OCI-LY1 (cell line): ENCODE results near the gene C4orf54.

Source experiments
- H2AFZ ChIP-seq: fragments of 200-600 bp; sonication (generic), shearing (Covaris generic); 2 replicates; pipeline ENCODE4 v1.6.0; 2014; ENCODE audit warnings: antibody characterized with exemption, mild to moderate bottlenecking, low read length
- H3F3A ChIP-seq: fragments of 200-600 bp; sonication (generic), shearing (Covaris generic); 2 replicates; pipeline ENCODE4 v1.6.0; 2014; ENCODE audit warnings: mild to moderate bottlenecking, antibody characterized with exemption, low read length, moderate library complexity; ENCODE audit not compliant: insufficient read depth
- H3K27ac ChIP-seq: fragments of 200-600 bp; sonication (generic); 2 replicates; pipeline ENCODE4 v1.5.1; 2014; ENCODE audit warnings: low read length, mixed run types, mild to moderate bottlenecking, low read depth; ENCODE audit not compliant: poor library complexity, severe bottlenecking
- H3K27me3 ChIP-seq: fragments of 200-600 bp; sonication (generic); 2 replicates; pipeline ENCODE4 v1.6.0; 2014; ENCODE audit warnings: antibody characterized with exemption, mild to moderate bottlenecking, low read length, moderate library complexity; ENCODE audit not compliant: insufficient read depth
- H3K36me3 ChIP-seq: fragments of 200-600 bp; sonication (generic); 2 replicates; pipeline ENCODE4 v1.6.1; 2014; ENCODE audit warnings: mild to moderate bottlenecking, antibody characterized with exemption, low read length, moderate library complexity, mixed read lengths; ENCODE audit not compliant: insufficient read depth
- H3K4me1 ChIP-seq: fragments of 200-600 bp; sonication (generic); 2 replicates; pipeline ENCODE4 v1.5.1; 2014; ENCODE audit warnings: mild to moderate bottlenecking, low read length, moderate library complexity; ENCODE audit not compliant: insufficient read depth, severe bottlenecking
- H3K4me2 ChIP-seq: fragments of 200-600 bp; sonication (generic), shearing (Covaris generic); 2 replicates; pipeline ENCODE4 v1.6.1; 2014; ENCODE audit warnings: low read length
- H3K4me3 ChIP-seq: fragments of 200-600 bp; sonication (generic); 2 replicates; pipeline ENCODE4 v1.5.1; 2014; ENCODE audit warnings: low read length, low read depth, mild to moderate bottlenecking, mixed read lengths; ENCODE audit not compliant: poor library complexity, severe bottlenecking
- H3K79me2 ChIP-seq: fragments of 200-600 bp; shearing (Covaris generic); 2 replicates; pipeline ENCODE4 v1.6.1; 2016; ENCODE audit warnings: mixed run types, low read length, mixed read lengths; ENCODE audit not compliant: insufficient read depth
- H3K9ac ChIP-seq: fragments of 200-600 bp; sonication (generic), shearing (Covaris generic); 2 replicates; pipeline ENCODE4 v1.6.1; 2014; ENCODE audit warnings: mild to moderate bottlenecking, low read length, mixed read lengths
- H3K9me2 ChIP-seq: fragments of 200-600 bp; sonication (generic), shearing (Covaris generic); 2 replicates; pipeline ENCODE4 v1.6.1; 2014; ENCODE audit warnings: low read depth, mild to moderate bottlenecking, low read length, mixed read lengths
- H3K9me3 ChIP-seq: fragments of 200-600 bp; shearing (Covaris generic); 2 replicates; pipeline ENCODE4 v1.6.1; 2014; ENCODE audit warnings: low read length, mixed read lengths
- H4K20me1 ChIP-seq: fragments of 200-600 bp; sonication (generic), shearing (Covaris generic); 2 replicates; pipeline ENCODE4 v1.6.0; 2016; ENCODE audit warnings: mild to moderate bottlenecking, low read length; ENCODE audit not compliant: insufficient read depth
- EZH2 ChIP-seq: fragments of 200-600 bp; sonication (generic), shearing (Covaris generic); IDR thresholded peaks from 2 replicates; pipeline ENCODE4 v1.8.0; 2017; ENCODE audit warnings: borderline replicate concordance, mixed run types, mild to moderate bottlenecking, antibody characterized with exemption, low read length, moderate library complexity, mixed read lengths
- TF ChIP-seq, protein P1 (sequence below): fragments of 200-600 bp; sonication (generic), shearing (Covaris generic); IDR thresholded peaks from 2 replicates; pipeline ENCODE4 v1.5.1; 2017; ENCODE audit warnings: mild to moderate bottlenecking, antibody characterized with exemption, low read length, moderate library complexity, mixed read lengths

Gene C4orf54

DNA sequence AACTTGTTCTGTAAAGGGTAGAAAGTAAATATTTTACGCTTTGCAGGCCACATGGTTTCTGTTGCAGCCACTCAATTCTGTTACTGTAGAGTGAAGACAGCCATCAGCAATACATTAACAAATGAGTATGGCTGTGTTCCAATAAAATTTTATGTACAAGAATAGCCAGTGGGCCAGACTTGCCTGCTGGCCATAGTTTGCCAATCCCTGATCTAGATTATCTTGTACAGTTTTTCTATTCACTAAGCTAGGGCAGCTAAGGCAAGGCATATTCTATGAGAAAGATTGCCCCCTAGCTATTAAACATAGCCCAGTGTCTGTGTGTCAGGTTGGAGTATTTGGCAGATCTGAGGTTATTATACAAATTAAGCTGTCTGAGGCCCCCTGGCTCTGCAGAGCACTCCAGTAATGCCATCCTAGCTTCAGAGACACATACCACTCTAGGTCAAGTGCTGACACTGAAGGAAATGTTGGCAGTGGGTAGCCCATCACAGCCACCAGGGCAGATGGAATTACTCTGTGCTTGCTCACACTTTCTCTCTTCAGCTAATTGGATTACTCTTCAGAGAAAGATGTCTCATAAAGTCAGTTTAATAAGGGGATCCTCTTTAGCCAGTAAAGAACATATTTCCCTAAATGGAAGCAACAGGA, 42.3 kb downstream of the C4orf54 start:
- Histone ChIP-seq H3K9me2 (no peaks in the 10 kb centered on the region), H4K20me1 (no peaks in the 10 kb centered on the region), H3K79me2 (no peaks in the 10 kb centered on the region), H3K4me3 (no peak overlapping the region), H3F3A (no peaks in the 10 kb centered on the region), H3K9ac (no peak overlapping the region), H3K27ac (no peak overlapping the region), H3K36me3 (no peaks in the 10 kb centered on the region), H3K9me3 (no peaks in the 10 kb centered on the region), H3K4me2 (no peak overlapping the region), H3K27me3 (no peaks in the 10 kb centered on the region), H3K4me1 (no peaks in the 10 kb centered on the region), H2AFZ (no peak overlapping the region)
- no peak for TF ChIP-seq EZH2
- TF ChIP-seq, protein P1, sequence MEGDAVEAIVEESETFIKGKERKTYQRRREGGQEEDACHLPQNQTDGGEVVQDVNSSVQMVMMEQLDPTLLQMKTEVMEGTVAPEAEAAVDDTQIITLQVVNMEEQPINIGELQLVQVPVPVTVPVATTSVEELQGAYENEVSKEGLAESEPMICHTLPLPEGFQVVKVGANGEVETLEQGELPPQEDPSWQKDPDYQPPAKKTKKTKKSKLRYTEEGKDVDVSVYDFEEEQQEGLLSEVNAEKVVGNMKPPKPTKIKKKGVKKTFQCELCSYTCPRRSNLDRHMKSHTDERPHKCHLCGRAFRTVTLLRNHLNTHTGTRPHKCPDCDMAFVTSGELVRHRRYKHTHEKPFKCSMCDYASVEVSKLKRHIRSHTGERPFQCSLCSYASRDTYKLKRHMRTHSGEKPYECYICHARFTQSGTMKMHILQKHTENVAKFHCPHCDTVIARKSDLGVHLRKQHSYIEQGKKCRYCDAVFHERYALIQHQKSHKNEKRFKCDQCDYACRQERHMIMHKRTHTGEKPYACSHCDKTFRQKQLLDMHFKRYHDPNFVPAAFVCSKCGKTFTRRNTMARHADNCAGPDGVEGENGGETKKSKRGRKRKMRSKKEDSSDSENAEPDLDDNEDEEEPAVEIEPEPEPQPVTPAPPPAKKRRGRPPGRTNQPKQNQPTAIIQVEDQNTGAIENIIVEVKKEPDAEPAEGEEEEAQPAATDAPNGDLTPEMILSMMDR: peak; percentile 32; the same call in 1 of the 2 replicates

DNA sequence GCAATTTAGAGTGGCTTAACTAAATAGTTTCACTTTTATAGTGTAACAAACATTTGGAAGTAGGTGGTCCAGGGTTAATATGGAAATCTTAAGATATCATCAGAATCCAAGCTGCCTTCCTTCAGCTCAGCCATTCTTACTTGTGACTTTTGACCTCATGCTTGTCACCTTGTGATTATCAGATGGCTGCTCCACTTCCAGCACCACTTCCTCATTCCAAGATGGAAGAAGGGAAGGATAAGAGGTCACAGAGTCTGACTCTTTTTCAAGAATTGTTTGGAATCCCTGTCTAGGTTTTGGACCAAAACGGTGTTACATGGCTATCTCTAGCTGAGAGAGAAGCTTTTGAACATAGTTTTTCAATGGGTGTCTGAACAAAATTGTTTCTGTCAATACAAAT, 43.1 kb downstream of the C4orf54 start:
- TF ChIP-seq, protein P1: no peak
- no peak for TF ChIP-seq EZH2
- H3K27ac ChIP-seq: no peak overlapping the region
- no peak overlapping the region for H3K9ac ChIP-seq
- no peak overlapping the region for H3K4me2 ChIP-seq
- no peaks in the 10 kb centered on the region for H3K27me3 ChIP-seq
- no peaks in the 10 kb centered on the region for H3K79me2 ChIP-seq
- H2AFZ ChIP-seq: no peak overlapping the region
- H3F3A ChIP-seq: no peaks in the 10 kb centered on the region
- H3K36me3 ChIP-seq: no peaks in the 10 kb centered on the region
- H4K20me1 ChIP-seq: no peaks in the 10 kb centered on the region
- no peaks in the 10 kb centered on the region for H3K9me3 ChIP-seq
- no peaks in the 10 kb centered on the region for H3K4me1 ChIP-seq
- H3K9me2 ChIP-seq: no peaks in the 10 kb centered on the region
- no peak overlapping the region for H3K4me3 ChIP-seq

DNA sequence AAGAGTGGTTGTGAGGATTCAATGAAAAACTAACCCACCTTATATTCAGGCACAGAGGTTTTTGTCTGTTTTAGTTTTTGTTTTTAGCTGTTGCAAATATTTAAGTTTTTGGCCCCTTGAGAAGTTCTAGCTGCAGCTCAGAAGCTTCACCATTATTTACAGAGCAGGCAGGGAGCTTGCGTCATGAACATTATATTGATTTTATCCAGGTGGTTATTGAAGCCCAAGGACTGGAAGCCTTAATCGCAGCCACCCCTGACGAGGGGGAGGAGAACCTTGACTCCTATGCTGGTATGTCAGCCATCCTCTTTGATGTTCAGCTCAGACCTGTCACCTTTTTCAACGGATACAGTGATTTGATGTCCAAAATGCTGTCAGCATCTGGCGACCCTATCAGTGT, 44.9 kb downstream of the C4orf54 start:
- Histone ChIP-seq H4K20me1 (no peaks in the 10 kb centered on the region), H3F3A (no peaks in the 10 kb centered on the region), H3K79me2 (no peaks in the 10 kb centered on the region), H2AFZ (no peak overlapping the region), H3K9me3 (no peaks in the 10 kb centered on the region), H3K9ac (no peak overlapping the region), H3K4me3 (no peak overlapping the region), H3K27me3 (no peaks in the 10 kb centered on the region), H3K36me3 (no peaks in the 10 kb centered on the region), H3K9me2 (no peaks in the 10 kb centered on the region), H3K4me1 (no peaks in the 10 kb centered on the region), H3K27ac (no peak overlapping the region), H3K4me2 (no peak overlapping the region)
- TF ChIP-seq, protein P1: no peak
- no peak for TF ChIP-seq EZH2
